Sigmoid colon (tissue), 3 donors: Measurements from ENCODE around the gene DQX1.

Experiments used
- CTCF ChIP-seq, 4 experiments: fragments of 450-650 bp in 3 of 4; fragments of 200-600 bp in 1 of 4; IDR thresholded peaks; one replicate each; pipeline ENCODE4 v1.5.1; 2016 to 2019; ENCODE audit warnings: antibody characterized with exemption in 4 of 4, mild to moderate bottlenecking in 3 of 4, moderate library complexity in 2 of 4
- POLR2A ChIP-seq, 2 donors: fragments of 450-650 bp; IDR thresholded peaks; one replicate each; pipeline ENCODE4 v1.6.1; 2016; ENCODE audit warnings: antibody characterized with exemption in 2 of 2, mild to moderate bottlenecking in 2 of 2, moderate library complexity in 2 of 2

DNA sequence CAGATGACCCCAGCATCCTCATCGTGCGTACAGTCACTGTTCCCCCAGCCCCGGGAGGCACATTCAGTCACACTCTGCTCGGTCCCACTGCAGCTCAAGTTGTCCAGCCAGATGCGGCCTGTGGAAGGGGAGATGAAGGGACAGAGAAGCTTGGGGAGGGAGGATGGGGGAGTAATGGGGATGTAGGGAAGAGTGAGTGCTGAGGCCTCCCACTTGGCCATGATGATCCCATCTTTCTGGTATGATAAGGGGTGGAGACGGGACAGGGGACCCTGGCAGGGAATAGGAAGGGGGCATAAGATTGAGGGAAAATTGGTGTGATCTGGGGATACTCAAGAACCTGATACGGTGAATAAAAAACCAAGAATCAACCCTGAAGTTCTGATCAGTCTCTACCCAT, 24.2 kb upstream of the DQX1 start:
- no peak for TF ChIP-seq CTCF (IDR thresholded peaks at IDR 0.05)
- TF ChIP-seq POLR2A (IDR thresholded peaks at IDR 0.05): no peak
